Activated CD8-positive, alpha-beta T cell treated with anti-CD3 and anti-CD28 coated beads, Interleukin-2, amount 10 ng/mL, durations not matched to agents 7 days and 5 days (primary cell): ENCODE measurements around the gene CTNND2. TPM values are rescaled to one million over a fixed set of nuclear protein-coding genes. Genes with fewer than 3 reads are reported as not detected.
"Not testable (repeated sequence)": the region's sequence is repeated elsewhere in the genome, so short reads cannot be mapped to it uniquely, and the experiment has no call there.

Experiments
- ATAC-seq: fragments of 150-1000 bp; cut with Tn5 transposase; one replicate; pipeline ENCODE4 v1.10.0; 2021; ENCODE audit warnings: moderate library complexity
- CTCF ChIA-PET: fragments of 350-600 bp; sonication (Branson Sonifier 250); formaldehyde crosslinking; loops from one replicate; lab custom pipeline; 2021; ENCODE audit warnings: antibody characterized with exemption; lab: Charles Lee
- POLR2A ChIA-PET: fragments of 350-600 bp; sonication (Branson Sonifier 250); formaldehyde crosslinking; loops from one replicate; lab custom pipeline; 2021; ENCODE audit warnings: antibody characterized with exemption; lab: Charles Lee
- DNase-seq: peaks from one replicate; pipeline ENCODE4 v3.0.0-alpha.2; 2020
- H3K27ac Mint-ChIP-seq: one replicate; pipeline ENCODE4 v1.8.0; 2021; ENCODE audit warnings: mild to moderate bottlenecking, mixed read lengths
- H3K27me3 Mint-ChIP-seq: one replicate; pipeline ENCODE4 v1.8.0; 2021; ENCODE audit warnings: low read depth, mixed read lengths
- H3K36me3 Mint-ChIP-seq: one replicate; pipeline ENCODE4 v1.8.0; 2021; ENCODE audit warnings: low read depth, mixed read lengths
- H3K4me1 Mint-ChIP-seq: one replicate; pipeline ENCODE4 v1.8.0; 2021; ENCODE audit warnings: low read depth, mixed read lengths
- H3K4me3 Mint-ChIP-seq: one replicate; pipeline ENCODE4 v1.8.0; 2021; ENCODE audit warnings: mild to moderate bottlenecking, mixed read lengths
- H3K9me3 Mint-ChIP-seq: one replicate; pipeline ENCODE4 v1.8.0; 2022; ENCODE audit warnings: mixed read lengths; ENCODE audit not compliant: insufficient read depth
- total RNA-seq, 2 experiments: library from RNA; stranded (reverse); gene quantifications; one replicate each; pipeline ENCODE4 v1.2.3, GENCODE V29; 2021

Gene CTNND2
- total RNA-seq, 2 experiments from 2014 or later, result not detected

- Mint-ChIP-seq H3K4me3 (no peak overlapping the region), H3K27ac (no peak overlapping the region), H3K4me1 (no peaks in the 10 kb centered on the region), H3K9me3 (no peaks in the 10 kb centered on the region), H3K36me3 (no peaks in the 10 kb centered on the region), H3K27me3 (no peaks in the 10 kb centered on the region)
- no peak for DNase-seq
- ChIA-PET POLR2A (no interaction called here), CTCF (no interaction called here)
- no peak for ATAC-seq
Measured at GRCh38 chr5:11346336-11346735, 557.9 kb downstream of the CTNND2 start.

- Mint-ChIP-seq H3K27me3 (no peaks in the 10 kb centered on the region), H3K9me3 (no peaks in the 10 kb centered on the region)
Measured at GRCh38 chr5:11335881-11336760, 568.1 kb downstream of the CTNND2 start.

DNA sequence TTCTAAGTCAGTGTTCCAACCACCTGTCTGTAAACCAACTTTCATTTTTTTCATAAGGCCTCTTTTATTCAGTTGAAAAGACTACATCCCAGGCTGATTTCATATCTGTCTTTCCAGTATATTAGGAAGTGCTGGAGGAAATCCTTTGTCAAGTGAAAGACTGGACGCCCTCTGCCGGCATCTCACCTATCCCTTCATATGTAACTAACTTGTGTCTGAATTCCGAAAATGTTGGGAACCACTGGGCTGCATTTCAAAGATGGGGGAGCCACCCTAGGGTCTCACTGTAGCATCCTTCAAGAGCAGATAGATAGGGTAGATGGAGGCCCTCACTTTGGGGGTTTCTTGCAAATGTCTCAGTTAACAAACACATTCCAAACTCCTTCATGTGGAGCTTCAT, 569.8 kb downstream of the CTNND2 start:
- no peak overlapping the region for H3K27ac Mint-ChIP-seq
- no peak overlapping the region for H3K4me3 Mint-ChIP-seq
- no peaks in the 10 kb centered on the region for H3K36me3 Mint-ChIP-seq
- ChIA-PET POLR2A (no interaction called here), CTCF (no interaction called here)
- no peaks in the 10 kb centered on the region for H3K9me3 Mint-ChIP-seq
- no peaks in the 10 kb centered on the region for H3K27me3 Mint-ChIP-seq
- H3K4me1 Mint-ChIP-seq, result no peaks in the 10 kb centered on the region
- ATAC-seq (no peak), DNase-seq (no peak)

More at GRCh38 chr5:11335881-11336760, 568.1 kb downstream of the CTNND2 start:
- no peaks in the 10 kb centered on the region for H3K4me1 Mint-ChIP-seq
- ATAC-seq (no peak), DNase-seq (no peak)
- H3K27ac Mint-ChIP-seq, result no peak overlapping the region
- POLR2A ChIA-PET, result no interaction called here
- CTCF ChIA-PET, result no interaction called here
- H3K36me3 Mint-ChIP-seq, result no peaks in the 10 kb centered on the region
- H3K4me3 Mint-ChIP-seq, result no peak overlapping the region

- no peaks in the 10 kb centered on the region for H3K36me3 Mint-ChIP-seq
- H3K27ac Mint-ChIP-seq, result no peak overlapping the region
- no peaks in the 10 kb centered on the region for H3K9me3 Mint-ChIP-seq
- ATAC-seq (no peak), DNase-seq (no peak)
- ChIA-PET CTCF (no interaction called here), POLR2A (no interaction called here)
- no peaks in the 10 kb centered on the region for H3K27me3 Mint-ChIP-seq
- no peaks in the 10 kb centered on the region for H3K4me1 Mint-ChIP-seq
- no peak overlapping the region for H3K4me3 Mint-ChIP-seq
Measured at GRCh38 chr5:11329679-11330078, 574.6 kb downstream of the CTNND2 start.

GRCh38 chr5:11324521-11325289, 579.5 kb downstream of the CTNND2 start:
- ATAC-seq (no peak), DNase-seq (no peak)
- H3K4me3 Mint-ChIP-seq, result no peak overlapping the region
- no peaks in the 10 kb centered on the region for H3K9me3 Mint-ChIP-seq
- H3K27me3 Mint-ChIP-seq, result no peaks in the 10 kb centered on the region
- H3K4me1 Mint-ChIP-seq, result no peaks in the 10 kb centered on the region
- no peak overlapping the region for H3K27ac Mint-ChIP-seq
- ChIA-PET POLR2A (no interaction called here), CTCF (no interaction called here)
- H3K36me3 Mint-ChIP-seq, result no peaks in the 10 kb centered on the region

DNA sequence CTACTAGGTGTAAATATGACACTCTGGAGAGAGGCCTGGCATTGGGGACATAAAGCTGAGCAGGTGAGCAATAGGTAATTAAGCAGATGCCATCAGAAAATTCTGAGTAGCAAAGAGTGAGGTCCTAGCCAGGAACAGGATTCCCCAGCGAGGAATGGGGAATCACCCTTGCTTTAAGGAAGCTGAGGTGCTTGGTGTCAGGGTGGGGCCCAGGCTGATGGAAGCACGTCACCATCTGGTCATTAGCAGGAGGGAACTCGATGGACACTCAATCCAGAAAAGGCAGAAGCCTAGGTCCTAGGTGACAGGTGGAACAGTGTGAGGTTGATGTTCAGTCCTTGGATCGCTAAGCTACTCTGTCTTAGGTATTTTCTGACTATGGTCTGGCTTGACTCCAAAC, 580.5 kb downstream of the CTNND2 start:
- no peak overlapping the region for H3K27ac Mint-ChIP-seq
- POLR2A ChIA-PET, result no interaction called here
- H3K4me3 Mint-ChIP-seq, result no peak overlapping the region
- CTCF ChIA-PET, result no interaction called here
- no peaks in the 10 kb centered on the region for H3K4me1 Mint-ChIP-seq
- DNase-seq (no peak), ATAC-seq (no peak)
- H3K9me3 Mint-ChIP-seq, result no peaks in the 10 kb centered on the region
- no peaks in the 10 kb centered on the region for H3K27me3 Mint-ChIP-seq
- H3K36me3 Mint-ChIP-seq, result no peaks in the 10 kb centered on the region

DNA sequence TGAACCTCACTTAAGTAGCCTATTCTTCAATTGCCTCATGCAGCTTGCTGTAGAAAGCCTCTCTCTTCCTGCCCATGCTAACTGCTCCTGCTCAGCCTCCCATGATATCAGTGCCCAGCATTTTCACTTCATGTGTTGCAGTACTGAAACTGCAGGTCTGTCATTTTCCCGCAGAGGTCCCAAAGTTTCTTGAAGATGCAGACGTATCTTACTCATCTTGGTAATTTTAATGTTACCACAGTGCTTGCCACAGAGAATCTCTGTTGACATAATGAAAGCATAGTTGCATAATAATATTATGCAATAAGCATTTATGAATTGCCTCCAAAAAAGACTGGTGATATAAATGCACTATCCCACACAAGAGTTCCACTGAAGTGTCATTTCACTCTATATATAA, 582.1 kb downstream of the CTNND2 start:
- ChIA-PET POLR2A (no interaction called here), CTCF (no interaction called here)
- H3K4me1 Mint-ChIP-seq, result no peaks in the 10 kb centered on the region
- no peak overlapping the region for H3K27ac Mint-ChIP-seq
- H3K4me3 Mint-ChIP-seq, result no peak overlapping the region
- H3K27me3 Mint-ChIP-seq, result no peaks in the 10 kb centered on the region
- ATAC-seq (no peak), DNase-seq (no peak)
- no peaks in the 10 kb centered on the region for H3K36me3 Mint-ChIP-seq
- no peaks in the 10 kb centered on the region for H3K9me3 Mint-ChIP-seq

DNA sequence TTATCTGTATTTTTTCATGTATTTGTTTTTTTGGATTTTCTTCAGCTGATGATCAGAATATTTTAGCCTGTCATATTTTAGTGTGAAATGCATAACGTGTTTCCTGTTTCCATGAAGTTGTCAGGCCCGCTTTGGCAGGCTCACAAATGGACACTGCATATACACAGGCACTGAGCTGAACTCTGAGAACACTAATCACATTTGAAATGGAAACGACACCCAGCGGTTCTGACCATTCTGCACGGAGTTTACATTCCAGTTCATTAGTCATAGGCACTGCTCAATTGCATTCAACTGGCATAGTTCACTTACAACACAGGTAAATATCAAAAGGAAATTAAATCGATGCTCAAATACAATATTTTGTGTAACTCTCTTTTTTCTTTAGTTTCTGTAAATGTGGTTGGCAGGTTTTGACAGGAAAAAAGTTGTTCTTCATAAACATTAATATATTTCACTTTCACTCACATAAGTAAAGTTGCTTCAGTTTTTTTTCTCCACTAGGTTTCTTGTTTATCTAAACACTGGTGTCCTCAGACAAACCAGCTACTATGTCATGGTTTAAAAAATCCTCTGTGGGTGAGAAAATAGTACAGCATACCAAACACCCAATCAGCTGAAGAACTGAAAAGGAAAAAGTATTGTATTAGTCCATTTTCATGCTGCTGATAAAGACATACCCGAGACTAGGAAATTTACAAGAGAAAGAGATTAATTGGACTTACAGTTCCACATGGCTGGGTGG, 584.2 kb downstream of the CTNND2 start:
- no peak overlapping the region for H3K4me3 Mint-ChIP-seq
- H3K4me1 Mint-ChIP-seq, result no peaks in the 10 kb centered on the region
- ATAC-seq (no peak), DNase-seq (no peak)
- ChIA-PET POLR2A (no interaction called here), CTCF (no interaction called here)
- H3K27me3 Mint-ChIP-seq, result no peaks in the 10 kb centered on the region
- H3K27ac Mint-ChIP-seq, result no peak overlapping the region
- no peaks in the 10 kb centered on the region for H3K9me3 Mint-ChIP-seq
- no peaks in the 10 kb centered on the region for H3K36me3 Mint-ChIP-seq

DNA sequence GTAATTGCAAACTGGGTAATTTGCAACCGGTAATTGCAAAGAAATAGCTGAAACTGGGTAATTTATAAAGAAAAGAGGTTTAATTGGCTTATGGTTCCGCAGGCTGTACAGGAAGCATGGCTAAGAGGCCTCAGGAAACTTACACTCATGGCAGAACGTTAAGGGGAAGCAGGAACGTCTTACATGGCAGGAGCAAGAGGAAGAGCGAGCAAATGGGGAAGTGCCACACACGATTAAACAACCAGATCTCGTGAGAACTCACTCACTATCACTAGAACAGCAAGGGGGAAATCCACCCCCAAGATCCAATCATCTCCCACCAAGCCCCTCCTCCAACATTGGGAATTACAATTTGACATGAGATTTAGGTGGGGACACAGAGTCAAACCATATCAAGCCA, 590.6 kb downstream of the CTNND2 start:
- CTCF ChIA-PET, H3K9me3 Mint-ChIP-seq, H3K27ac Mint-ChIP-seq, H3K4me1 Mint-ChIP-seq, H3K36me3 Mint-ChIP-seq, ATAC-seq, H3K4me3 Mint-ChIP-seq, H3K27me3 Mint-ChIP-seq, DNase-seq, POLR2A ChIA-PET: not testable (repeated sequence)

DNA sequence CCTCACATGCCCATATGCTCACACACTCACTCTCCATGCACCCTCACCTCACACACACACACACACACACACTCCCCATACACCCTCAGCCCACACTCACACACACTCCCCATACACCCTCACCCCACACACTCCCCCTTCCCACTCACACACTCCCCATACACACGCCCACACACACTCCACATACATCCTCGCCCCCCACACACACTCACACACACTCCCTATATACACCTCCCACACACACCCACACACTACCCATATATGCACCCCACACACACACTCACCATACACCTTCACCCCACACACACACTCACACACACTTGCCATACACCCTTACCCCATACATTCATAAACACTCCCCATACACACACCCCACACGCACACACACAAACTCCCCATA, 592.5 kb downstream of the CTNND2 start:
- ATAC-seq, result no peak
- no peak overlapping the region for H3K4me3 Mint-ChIP-seq
- no peaks in the 10 kb centered on the region for H3K36me3 Mint-ChIP-seq
- H3K27ac Mint-ChIP-seq, result no peak overlapping the region
- H3K4me1 Mint-ChIP-seq, result no peaks in the 10 kb centered on the region
- no peaks in the 10 kb centered on the region for H3K27me3 Mint-ChIP-seq
- no peaks in the 10 kb centered on the region for H3K9me3 Mint-ChIP-seq
- ChIA-PET POLR2A (no interaction called here), CTCF (no interaction called here)
- no peak for DNase-seq

- H3K27ac Mint-ChIP-seq, result no peak overlapping the region
- ATAC-seq (no peak), DNase-seq (no peak)
- no peaks in the 10 kb centered on the region for H3K4me1 Mint-ChIP-seq
- H3K9me3 Mint-ChIP-seq, result no peaks in the 10 kb centered on the region
- CTCF ChIA-PET, result no interaction called here
- H3K36me3 Mint-ChIP-seq, result no peaks in the 10 kb centered on the region
- H3K27me3 Mint-ChIP-seq, result no peaks in the 10 kb centered on the region
- no peak overlapping the region for H3K4me3 Mint-ChIP-seq
- POLR2A ChIA-PET, result no interaction called here
Measured at GRCh38 chr5:11311272-11311671, 593.0 kb downstream of the CTNND2 start.

DNA sequence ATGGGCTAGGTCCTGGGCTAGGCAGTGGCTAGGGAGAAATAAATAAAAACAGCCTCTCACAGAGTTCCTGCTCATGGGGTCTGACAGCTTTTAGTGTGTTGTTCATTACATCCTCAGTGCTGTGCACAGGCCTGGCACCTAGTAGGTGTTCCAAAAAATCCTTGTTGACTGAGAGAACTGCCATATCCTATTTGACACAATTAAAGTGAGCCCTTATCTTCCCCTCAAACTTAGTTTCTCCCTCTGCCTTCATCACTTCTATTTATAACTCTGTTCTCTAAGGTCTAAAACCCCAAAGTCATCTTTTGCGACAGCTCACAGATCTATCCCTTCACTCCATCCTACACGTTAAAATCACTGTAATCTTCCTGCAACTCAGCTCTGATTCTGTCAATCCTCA, 594.1 kb downstream of the CTNND2 start:
- ChIA-PET POLR2A (no interaction called here), CTCF (no interaction called here)
- DNase-seq, result no peak
- Mint-ChIP-seq H3K36me3 (no peaks in the 10 kb centered on the region), H3K4me3 (no peak overlapping the region), H3K27ac (no peak overlapping the region), H3K9me3 (no peaks in the 10 kb centered on the region), H3K4me1 (no peaks in the 10 kb centered on the region), H3K27me3 (no peaks in the 10 kb centered on the region)
- ATAC-seq, result no peak
